IMR-90 (cell line): Measurements from ENCODE around the gene NPAS2.

Source experiments
- MXI1 ChIP-seq: IDR thresholded peaks from 2 replicates; pipeline ENCODE4 v1.6.1; 2012; ENCODE audit warnings: low read depth, mild to moderate bottlenecking, low read length, moderate library complexity, borderline replicate concordance
- POLR2A ChIP-seq: IDR thresholded peaks from 2 replicates; pipeline ENCODE4 v1.6.1; 2012; ENCODE audit warnings: mild to moderate bottlenecking, low read depth, low read length
- RCOR1 ChIP-seq: IDR thresholded peaks from 2 replicates; pipeline ENCODE4 v1.6.1; 2012; ENCODE audit warnings: mild to moderate bottlenecking, low read length, improper control_type of control experiment; ENCODE audit not compliant: insufficient replicate concordance
- RFX5 ChIP-seq: IDR thresholded peaks from 2 replicates; pipeline ENCODE4 v1.8.0; 2012; ENCODE audit warnings: low read depth, mild to moderate bottlenecking, low read length, moderate library complexity
- TF ChIP-seq, protein P1 (sequence below): conservative IDR thresholded peaks from 2 replicates; pipeline ENCODE4 v1.5.1; 2012; ENCODE audit warnings: mild to moderate bottlenecking, low read depth, low read length, improper control_type of control experiment
- TF ChIP-seq, protein P2 (sequence below): fragments of 150-350 bp; IDR thresholded peaks from 2 replicates; pipeline ENCODE4 v1.6.1; 2017; ENCODE audit warnings: mild to moderate bottlenecking, antibody characterized with exemption, low read length, low read depth

DNA sequence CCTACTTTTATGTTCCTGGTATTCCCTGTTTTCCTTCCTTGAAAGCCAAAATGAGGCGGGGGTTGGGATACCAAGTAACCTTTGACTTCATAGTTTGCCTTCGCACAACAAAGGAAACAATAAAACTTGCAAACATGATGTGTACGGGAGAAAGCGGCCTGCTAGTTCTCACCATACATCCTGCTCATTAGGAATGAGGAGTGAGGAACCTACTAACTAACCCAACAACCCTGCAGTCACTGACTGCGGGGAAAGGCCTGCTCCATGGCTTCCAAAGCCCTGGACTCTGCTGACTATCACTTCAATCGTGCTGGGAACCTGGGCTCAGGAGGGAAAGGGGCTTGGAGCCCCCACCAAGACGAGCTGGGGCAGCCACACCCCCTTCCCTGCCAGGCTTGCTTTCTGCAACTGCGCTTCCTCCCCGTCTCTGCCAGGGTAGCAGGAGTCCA is 206.3 kb downstream of the NPAS2 start:
- TF ChIP-seq, protein P1, sequence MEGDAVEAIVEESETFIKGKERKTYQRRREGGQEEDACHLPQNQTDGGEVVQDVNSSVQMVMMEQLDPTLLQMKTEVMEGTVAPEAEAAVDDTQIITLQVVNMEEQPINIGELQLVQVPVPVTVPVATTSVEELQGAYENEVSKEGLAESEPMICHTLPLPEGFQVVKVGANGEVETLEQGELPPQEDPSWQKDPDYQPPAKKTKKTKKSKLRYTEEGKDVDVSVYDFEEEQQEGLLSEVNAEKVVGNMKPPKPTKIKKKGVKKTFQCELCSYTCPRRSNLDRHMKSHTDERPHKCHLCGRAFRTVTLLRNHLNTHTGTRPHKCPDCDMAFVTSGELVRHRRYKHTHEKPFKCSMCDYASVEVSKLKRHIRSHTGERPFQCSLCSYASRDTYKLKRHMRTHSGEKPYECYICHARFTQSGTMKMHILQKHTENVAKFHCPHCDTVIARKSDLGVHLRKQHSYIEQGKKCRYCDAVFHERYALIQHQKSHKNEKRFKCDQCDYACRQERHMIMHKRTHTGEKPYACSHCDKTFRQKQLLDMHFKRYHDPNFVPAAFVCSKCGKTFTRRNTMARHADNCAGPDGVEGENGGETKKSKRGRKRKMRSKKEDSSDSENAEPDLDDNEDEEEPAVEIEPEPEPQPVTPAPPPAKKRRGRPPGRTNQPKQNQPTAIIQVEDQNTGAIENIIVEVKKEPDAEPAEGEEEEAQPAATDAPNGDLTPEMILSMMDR, result no peak
- no peak for TF ChIP-seq POLR2A
- no peak for TF ChIP-seq RCOR1
- TF ChIP-seq, protein P2, sequence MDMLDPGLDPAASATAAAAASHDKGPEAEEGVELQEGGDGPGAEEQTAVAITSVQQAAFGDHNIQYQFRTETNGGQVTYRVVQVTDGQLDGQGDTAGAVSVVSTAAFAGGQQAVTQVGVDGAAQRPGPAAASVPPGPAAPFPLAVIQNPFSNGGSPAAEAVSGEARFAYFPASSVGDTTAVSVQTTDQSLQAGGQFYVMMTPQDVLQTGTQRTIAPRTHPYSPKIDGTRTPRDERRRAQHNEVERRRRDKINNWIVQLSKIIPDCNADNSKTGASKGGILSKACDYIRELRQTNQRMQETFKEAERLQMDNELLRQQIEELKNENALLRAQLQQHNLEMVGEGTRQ, result no peak
- TF ChIP-seq MXI1, result no peak
- no peak for TF ChIP-seq RFX5
